Measurements from ENCODE around the gene PLCH1. TPM values are rescaled to one million over a fixed set of nuclear protein-coding genes. Genes with fewer than 3 reads are reported as not detected.

The PLCH1 gene
- total RNA-seq, 1 experiment from 2014 or later, result 3.8 TPM

- H3K4me2 ChIP-seq (ENCODE audit: low read length), result no peak overlapping the region
- BruUV-seq (replicated peaks), result no TSS peak
- intact Hi-C loops (cut with micrococcal nuclease), result no loop called here
- no peaks in the 10 kb centered on the region for H3K27me3 ChIP-seq (ENCODE audit: insufficient read depth, low read length)
- H3K9ac ChIP-seq (ENCODE audit: low read length), result no peak overlapping the region
- no peak overlapping the region for H2AFZ ChIP-seq (ENCODE audit: low read depth, low read length, poor library complexity, severe bottlenecking)
- no peak overlapping the region for H3K27ac ChIP-seq (ENCODE audit: low read depth, low read length)
- no peak overlapping the region for H3K4me3 ChIP-seq (replicated peaks in 1 of 2; ENCODE audit: low read depth in 1 of 2, low read length in 2 of 2)
- H3K9me3 ChIP-seq (ENCODE audit: control insufficient read depth in 1 of 2, insufficient read depth in 1 of 2, low read depth in 1 of 2, low read length in 2 of 2), result no peaks in the 10 kb centered on the region
- no peak for ATAC-seq
- ChIA-PET RAD21 (ENCODE audit: low non-redundant PET in 1 of 2, low total read pairs in 2 of 2, uncharacterized antibody in 2 of 2, unreplicated experiment in 2 of 2) (no interaction called here), POLR2A (no interaction called here), CTCF (no interaction called here)
- no peaks in the 10 kb centered on the region for H4K20me1 ChIP-seq (ENCODE audit: insufficient read depth)
- H3K36me3 ChIP-seq (ENCODE audit: control insufficient read depth in 1 of 2, insufficient read depth in 2 of 2, low read length in 2 of 2), result no peaks in the 10 kb centered on the region
- no peaks in the 10 kb centered on the region for H3K79me2 ChIP-seq (ENCODE audit: insufficient read depth, low read length)
- DNase-seq (ENCODE audit: low read depth, low spot score), result no peak
- TF ChIP-seq POLR2A (IDR thresholded peaks at IDR 0.05; ENCODE audit: borderline replicate concordance, extremely low read depth, insufficient read depth, insufficient read length) (no peak), ZFX (IDR thresholded peaks at IDR 0.05) (no peak), ZNF274 (IDR thresholded peaks at IDR 0.05; ENCODE audit: low read depth, low read length) (no peak), ZBTB33 (IDR thresholded peaks at IDR 0.05; ENCODE audit: extremely low read depth, insufficient replicate concordance, low read length) (no peak), EZH2phosphoT487 (IDR thresholded peaks at IDR 0.05; ENCODE audit: borderline replicate concordance) (no peak), SP1 (IDR thresholded peaks at IDR 0.05; ENCODE audit: low read depth) (no peak), FOSL1 (IDR thresholded peaks at IDR 0.05; ENCODE audit: low read depth) (no peak), CEBPB (IDR thresholded peaks at IDR 0.05; ENCODE audit: low read depth) (no peak), SIN3A (IDR thresholded peaks at IDR 0.05; ENCODE audit: low read depth) (no peak), CTCF (IDR thresholded peaks at IDR 0.05 in 2 of 3, conservative IDR thresholded peaks at IDR 0.05 in 1 of 3; ENCODE audit: borderline replicate concordance in 1 of 3, insufficient read depth in 1 of 3, low read depth in 2 of 3, low read length in 2 of 3) (no peak)
- H3K9me2 ChIP-seq (ENCODE audit: insufficient read depth), result no peaks in the 10 kb centered on the region
- no peaks in the 10 kb centered on the region for H3K4me1 ChIP-seq (ENCODE audit: control insufficient read depth in 1 of 2, insufficient read depth in 2 of 2, low read length in 2 of 2)
These were observed 263.3 kb downstream of the PLCH1 start for GRCh38 chr3:155481591-155481990.
